Neural cell (in vitro differentiated cells): Measurements from ENCODE around the gene VAV2. TPM values are rescaled to one million over a fixed set of nuclear protein-coding genes. Genes with fewer than 3 reads are reported as not detected.

ENCODE experiments used
- H2AFZ ChIP-seq: fragments of 200-600, 300-800 bp; sonication (generic), shearing (Covaris generic); 2 replicates; pipeline ENCODE4 v1.6.0; 2014; ENCODE audit warnings: low read depth, mild to moderate bottlenecking, antibody characterized with exemption, low read length, moderate library complexity
- H3F3A ChIP-seq: fragments of 200-600 bp; shearing (Covaris generic); 2 replicates; pipeline ENCODE4 v1.6.1; 2016; ENCODE audit warnings: mild to moderate bottlenecking, moderate library complexity, mixed read lengths, antibody characterized with exemption, low read length; ENCODE audit not compliant: insufficient read depth, poor library complexity, severe bottlenecking
- H3K27ac ChIP-seq: fragments of 200-600, 300-800 bp; sonication (generic), shearing (Covaris generic); 2 replicates; pipeline ENCODE4 v1.5.1; 2014; ENCODE audit warnings: mild to moderate bottlenecking, low read length, moderate library complexity
- H3K27me3 ChIP-seq: fragments of 300-800, 200-600 bp; sonication (generic), shearing (Covaris generic); 2 replicates; pipeline ENCODE4 v1.6.0; 2014; ENCODE audit warnings: mild to moderate bottlenecking, low read depth, low read length, moderate library complexity; ENCODE audit not compliant: insufficient read depth
- H3K36me3 ChIP-seq: fragments of 300-800, 200-600 bp; sonication (generic), shearing (Covaris generic); 2 replicates; pipeline ENCODE4 v1.5.1; 2014; ENCODE audit warnings: mild to moderate bottlenecking, antibody characterized with exemption, low read length, moderate library complexity; ENCODE audit not compliant: insufficient read depth
- H3K4me2 ChIP-seq: fragments of 300-800, 200-600 bp; sonication (generic), shearing (Covaris generic); 2 replicates; pipeline ENCODE4 v1.6.0; 2014; ENCODE audit warnings: mild to moderate bottlenecking, low read length
- H3K4me3 ChIP-seq: fragments of 300-800, 200-600 bp; sonication (generic), shearing (Covaris generic); 2 replicates; pipeline ENCODE4 v1.5.1; 2014; ENCODE audit warnings: mild to moderate bottlenecking, low read length, moderate library complexity
- H3K79me2 ChIP-seq: fragments of 200-600 bp; shearing (Covaris generic); replicated peaks from 2 replicates; pipeline ENCODE4 v1.6.0; 2014; ENCODE audit warnings: mild to moderate bottlenecking, low read length, moderate library complexity; ENCODE audit not compliant: insufficient read depth
- H3K9ac ChIP-seq: fragments of 300-800, 200-600 bp; sonication (generic), shearing (Covaris generic); 2 replicates; pipeline ENCODE4 v1.6.1; 2016; ENCODE audit warnings: mild to moderate bottlenecking, low read length, mixed read lengths
- H3K9me2 ChIP-seq: fragments of 200-600 bp; shearing (Covaris generic); 2 replicates; pipeline ENCODE4 v1.6.1; 2016; ENCODE audit warnings: mild to moderate bottlenecking, low read length, mixed read lengths; ENCODE audit not compliant: insufficient read depth
- H3K9me3 ChIP-seq: fragments of 200-600, 300-800 bp; sonication (generic), shearing (Covaris generic); 2 replicates; pipeline ENCODE4 v1.6.1; 2016; ENCODE audit warnings: mild to moderate bottlenecking, mixed run types, low read length, moderate library complexity, mixed read lengths
- H4K20me1 ChIP-seq: fragments of 200-600 bp; shearing (Covaris generic); 2 replicates; pipeline ENCODE4 v1.6.1; 2016; ENCODE audit warnings: mild to moderate bottlenecking, mixed run types; ENCODE audit not compliant: insufficient read depth
- EZH2 ChIP-seq: fragments of 200-600, 300-800 bp; shearing (Covaris generic), sonication (generic); IDR thresholded peaks from 2 replicates; pipeline ENCODE4 v1.6.1; 2014; ENCODE audit warnings: antibody characterized with exemption, low read length, borderline replicate concordance, mild to moderate bottlenecking; ENCODE audit not compliant: insufficient read depth, poor library complexity, severe bottlenecking
- MXI1 ChIP-seq: fragments of 450-650 bp; conservative IDR thresholded peaks from 2 replicates; pipeline ENCODE4 v1.6.1; 2014; ENCODE audit warnings: antibody characterized with exemption, mild to moderate bottlenecking; ENCODE audit not compliant: poor library complexity, severe bottlenecking
- POLR2AphosphoS5 ChIP-seq: IDR thresholded peaks from 2 replicates; pipeline ENCODE4 v1.6.1; 2012
- RAD21 ChIP-seq: fragments of 450-650 bp; conservative IDR thresholded peaks from 2 replicates; pipeline ENCODE4 v1.6.1; 2014; ENCODE audit warnings: antibody characterized with exemption, mild to moderate bottlenecking, moderate library complexity
- SMC3 ChIP-seq: fragments of 450-650 bp; conservative IDR thresholded peaks from 2 replicates; pipeline ENCODE4 v1.6.1; 2014; ENCODE audit warnings: antibody characterized with exemption, mild to moderate bottlenecking, moderate library complexity; ENCODE audit not compliant: poor library complexity
- TAF1 ChIP-seq: IDR thresholded peaks from 2 replicates; pipeline ENCODE4 v1.6.1; 2012; ENCODE audit warnings: low read depth
- polyA plus RNA-seq: library from polyadenylated mRNA; depleted of rRNA; stranded (reverse); fragments of >200 nt; gene quantifications from 2 replicates; pipeline ENCODE4 v1.2.3, GENCODE V29; 2014
- TF ChIP-seq, protein P1 (sequence below): fragments of 450-650 bp; IDR thresholded peaks from 2 replicates; pipeline ENCODE4 v1.5.1; 2014; ENCODE audit warnings: antibody characterized with exemption, mild to moderate bottlenecking, moderate library complexity; ENCODE audit not compliant: poor library complexity, severe bottlenecking
- TF ChIP-seq, protein P2 (sequence below): IDR thresholded peaks from 2 replicates; pipeline ENCODE4 v1.6.1; 2012; ENCODE audit warnings: borderline replicate concordance

VAV2 gene
- polyA plus RNA-seq, 1 donor from 2014 or later: 35.2 TPM

DNA sequence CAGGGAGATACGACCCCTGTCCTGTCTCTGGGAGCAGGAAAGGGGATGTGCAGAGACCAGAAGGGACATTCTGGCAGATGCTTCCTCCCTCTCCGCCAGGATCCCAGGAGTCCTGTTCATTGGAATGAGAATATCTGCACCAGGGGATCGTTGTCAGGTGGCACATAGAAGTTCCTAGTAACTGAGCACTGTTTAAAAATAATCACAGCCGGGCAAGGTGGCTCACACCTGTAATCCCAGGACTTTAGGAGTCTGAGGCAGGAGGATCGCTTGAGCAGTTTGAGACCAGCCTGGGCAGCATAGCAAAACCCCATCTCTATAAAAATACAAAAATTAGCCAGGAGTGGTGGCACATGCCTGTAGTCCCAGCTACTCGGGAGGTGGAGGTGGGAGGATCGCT, 266.2 kb downstream of the VAV2 start:
- no peak overlapping the region for H3K4me2 ChIP-seq
- no peaks in the 10 kb centered on the region for H3F3A ChIP-seq
- H3K79me2 ChIP-seq: no peaks in the 10 kb centered on the region
- no peak overlapping the region for H3K27ac ChIP-seq
- H3K4me3 ChIP-seq: no peak overlapping the region
- no peaks in the 10 kb centered on the region for H3K36me3 ChIP-seq
- no peak overlapping the region for H2AFZ ChIP-seq
- H3K9ac ChIP-seq: no peak overlapping the region
- H3K9me2 ChIP-seq: no peaks in the 10 kb centered on the region
- no peaks in the 10 kb centered on the region for H3K27me3 ChIP-seq
- no peaks in the 10 kb centered on the region for H3K9me3 ChIP-seq
- no peaks in the 10 kb centered on the region for H4K20me1 ChIP-seq
- TF ChIP-seq, protein P1, sequence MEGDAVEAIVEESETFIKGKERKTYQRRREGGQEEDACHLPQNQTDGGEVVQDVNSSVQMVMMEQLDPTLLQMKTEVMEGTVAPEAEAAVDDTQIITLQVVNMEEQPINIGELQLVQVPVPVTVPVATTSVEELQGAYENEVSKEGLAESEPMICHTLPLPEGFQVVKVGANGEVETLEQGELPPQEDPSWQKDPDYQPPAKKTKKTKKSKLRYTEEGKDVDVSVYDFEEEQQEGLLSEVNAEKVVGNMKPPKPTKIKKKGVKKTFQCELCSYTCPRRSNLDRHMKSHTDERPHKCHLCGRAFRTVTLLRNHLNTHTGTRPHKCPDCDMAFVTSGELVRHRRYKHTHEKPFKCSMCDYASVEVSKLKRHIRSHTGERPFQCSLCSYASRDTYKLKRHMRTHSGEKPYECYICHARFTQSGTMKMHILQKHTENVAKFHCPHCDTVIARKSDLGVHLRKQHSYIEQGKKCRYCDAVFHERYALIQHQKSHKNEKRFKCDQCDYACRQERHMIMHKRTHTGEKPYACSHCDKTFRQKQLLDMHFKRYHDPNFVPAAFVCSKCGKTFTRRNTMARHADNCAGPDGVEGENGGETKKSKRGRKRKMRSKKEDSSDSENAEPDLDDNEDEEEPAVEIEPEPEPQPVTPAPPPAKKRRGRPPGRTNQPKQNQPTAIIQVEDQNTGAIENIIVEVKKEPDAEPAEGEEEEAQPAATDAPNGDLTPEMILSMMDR: no peak
- TF ChIP-seq, protein P2, sequence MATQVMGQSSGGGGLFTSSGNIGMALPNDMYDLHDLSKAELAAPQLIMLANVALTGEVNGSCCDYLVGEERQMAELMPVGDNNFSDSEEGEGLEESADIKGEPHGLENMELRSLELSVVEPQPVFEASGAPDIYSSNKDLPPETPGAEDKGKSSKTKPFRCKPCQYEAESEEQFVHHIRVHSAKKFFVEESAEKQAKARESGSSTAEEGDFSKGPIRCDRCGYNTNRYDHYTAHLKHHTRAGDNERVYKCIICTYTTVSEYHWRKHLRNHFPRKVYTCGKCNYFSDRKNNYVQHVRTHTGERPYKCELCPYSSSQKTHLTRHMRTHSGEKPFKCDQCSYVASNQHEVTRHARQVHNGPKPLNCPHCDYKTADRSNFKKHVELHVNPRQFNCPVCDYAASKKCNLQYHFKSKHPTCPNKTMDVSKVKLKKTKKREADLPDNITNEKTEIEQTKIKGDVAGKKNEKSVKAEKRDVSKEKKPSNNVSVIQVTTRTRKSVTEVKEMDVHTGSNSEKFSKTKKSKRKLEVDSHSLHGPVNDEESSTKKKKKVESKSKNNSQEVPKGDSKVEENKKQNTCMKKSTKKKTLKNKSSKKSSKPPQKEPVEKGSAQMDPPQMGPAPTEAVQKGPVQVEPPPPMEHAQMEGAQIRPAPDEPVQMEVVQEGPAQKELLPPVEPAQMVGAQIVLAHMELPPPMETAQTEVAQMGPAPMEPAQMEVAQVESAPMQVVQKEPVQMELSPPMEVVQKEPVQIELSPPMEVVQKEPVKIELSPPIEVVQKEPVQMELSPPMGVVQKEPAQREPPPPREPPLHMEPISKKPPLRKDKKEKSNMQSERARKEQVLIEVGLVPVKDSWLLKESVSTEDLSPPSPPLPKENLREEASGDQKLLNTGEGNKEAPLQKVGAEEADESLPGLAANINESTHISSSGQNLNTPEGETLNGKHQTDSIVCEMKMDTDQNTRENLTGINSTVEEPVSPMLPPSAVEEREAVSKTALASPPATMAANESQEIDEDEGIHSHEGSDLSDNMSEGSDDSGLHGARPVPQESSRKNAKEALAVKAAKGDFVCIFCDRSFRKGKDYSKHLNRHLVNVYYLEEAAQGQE: no peak
- TF ChIP-seq TAF1: no peak
- no peak for TF ChIP-seq MXI1
- no peak for TF ChIP-seq SMC3
- TF ChIP-seq POLR2AphosphoS5: no peak
- no peak for TF ChIP-seq RAD21

DNA sequence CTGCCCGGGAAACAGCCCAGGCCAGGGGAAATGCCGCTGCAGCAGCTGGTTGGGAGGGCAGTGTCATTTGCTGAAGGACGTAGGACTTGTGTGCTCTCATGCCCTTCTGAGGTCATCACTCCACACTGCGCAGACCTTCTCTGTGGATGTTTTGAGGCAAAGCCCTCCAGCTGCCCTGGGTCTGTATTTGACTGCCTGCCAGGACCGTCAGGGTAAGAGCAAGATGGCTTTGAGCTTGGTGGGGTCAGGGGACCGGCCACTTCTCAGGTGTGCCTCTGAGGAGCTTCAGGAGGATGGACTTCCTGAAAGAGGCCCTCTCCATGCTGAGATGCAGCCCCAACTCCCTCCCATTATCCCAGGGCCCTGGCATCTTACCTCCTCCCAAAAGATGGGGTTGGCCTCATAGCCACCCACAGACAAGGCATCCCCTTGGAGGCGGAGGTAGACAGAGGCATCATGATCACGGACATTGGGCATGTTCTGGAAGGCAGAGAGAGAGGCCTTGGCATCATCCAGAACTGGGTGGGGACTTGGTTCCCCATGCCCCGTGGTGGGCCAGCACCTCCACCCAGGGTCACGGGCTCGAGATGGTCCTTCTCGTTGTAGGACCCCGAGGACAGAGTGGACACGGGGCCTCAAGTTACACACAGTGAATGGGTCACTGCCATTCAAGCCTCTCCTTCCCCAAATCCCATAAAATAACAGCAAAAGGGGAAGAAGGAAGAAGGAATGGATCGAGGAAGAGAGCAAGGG, 273.4 kb downstream of the VAV2 start:
- no peaks in the 10 kb centered on the region for H3K9me2 ChIP-seq
- no peak overlapping the region for H3K4me2 ChIP-seq
- no peaks in the 10 kb centered on the region for H3K79me2 ChIP-seq
- no peaks in the 10 kb centered on the region for H3K27me3 ChIP-seq
- TF ChIP-seq MXI1 (no peak), RAD21 (no peak), TAF1 (no peak), EZH2 (no peak), SMC3 (no peak), POLR2AphosphoS5 (no peak)
- TF ChIP-seq, protein P2: no peak
- TF ChIP-seq, protein P1: no peak
- H3K9ac ChIP-seq: no peak overlapping the region
- H3K4me3 ChIP-seq: no peak overlapping the region
- no peaks in the 10 kb centered on the region for H3K9me3 ChIP-seq
- no peaks in the 10 kb centered on the region for H3F3A ChIP-seq
- no peaks in the 10 kb centered on the region for H3K36me3 ChIP-seq
- H3K27ac ChIP-seq: no peak overlapping the region
- H2AFZ ChIP-seq: no peak overlapping the region
- no peaks in the 10 kb centered on the region for H4K20me1 ChIP-seq
